GM18951 (cell line): ENCODE data around the gene MLX.
"Not testable (repeated sequence)": the region's sequence is repeated elsewhere in the genome, so short reads cannot be mapped to it uniquely, and the experiment has no call there.

ENCODE experiments used
- POLR2A ChIP-seq: IDR thresholded peaks from 4 replicates; pipeline ENCODE4 v1.6.1; 2011; ENCODE audit warnings: mild to moderate bottlenecking; ENCODE audit not compliant: insufficient read length, insufficient read depth; ENCODE audit errors: extremely low read depth
- in situ Hi-C: fragments of 300-500 bp; cut with MboI; formaldehyde crosslinking; loops from one replicate; pipeline ENCODE4 v1.12.0; 2022; ENCODE audit warnings: low sequenced_read_pairs, mixed read lengths, inconsistent platforms; ENCODE audit not compliant: unreplicated experiment

MLX gene

DNA sequence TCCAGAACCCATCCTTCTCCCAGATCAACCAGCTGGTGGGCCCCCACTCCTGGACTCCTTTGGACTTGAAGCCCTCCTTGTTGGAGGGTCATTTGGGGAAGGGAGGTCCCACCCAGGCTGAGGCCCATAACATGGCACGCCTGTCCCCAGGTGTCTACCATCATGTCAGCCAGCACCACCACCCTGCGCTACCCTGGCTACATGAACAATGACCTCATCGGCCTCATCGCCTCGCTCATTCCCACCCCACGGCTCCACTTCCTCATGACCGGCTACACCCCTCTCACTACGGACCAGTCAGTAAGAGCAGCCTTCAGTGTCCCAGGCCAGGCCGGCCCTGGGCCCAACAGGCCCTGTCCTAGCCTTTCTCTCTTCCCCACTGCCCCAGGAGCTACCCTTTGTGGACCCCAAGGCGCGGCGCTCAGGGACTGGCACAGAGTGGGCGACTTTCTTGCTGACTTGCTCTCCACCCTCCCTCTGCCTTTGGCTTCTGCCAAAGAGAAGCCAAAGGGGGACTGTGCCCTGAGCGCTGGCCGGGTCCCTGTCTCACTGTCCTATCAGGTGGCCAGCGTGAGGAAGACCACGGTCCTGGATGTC, 46.9 kb downstream of the MLX start:
- in situ Hi-C loops, result no loop called here

GRCh38 chr17:42617956-42618431, 51.1 kb downstream of the MLX start:
- TF ChIP-seq POLR2A, result peak; percentile 52
- in situ Hi-C loops, result no loop called here

More for the DNA sequence above, 46.9 kb downstream of the MLX start:
- TF ChIP-seq POLR2A, result no peak

DNA sequence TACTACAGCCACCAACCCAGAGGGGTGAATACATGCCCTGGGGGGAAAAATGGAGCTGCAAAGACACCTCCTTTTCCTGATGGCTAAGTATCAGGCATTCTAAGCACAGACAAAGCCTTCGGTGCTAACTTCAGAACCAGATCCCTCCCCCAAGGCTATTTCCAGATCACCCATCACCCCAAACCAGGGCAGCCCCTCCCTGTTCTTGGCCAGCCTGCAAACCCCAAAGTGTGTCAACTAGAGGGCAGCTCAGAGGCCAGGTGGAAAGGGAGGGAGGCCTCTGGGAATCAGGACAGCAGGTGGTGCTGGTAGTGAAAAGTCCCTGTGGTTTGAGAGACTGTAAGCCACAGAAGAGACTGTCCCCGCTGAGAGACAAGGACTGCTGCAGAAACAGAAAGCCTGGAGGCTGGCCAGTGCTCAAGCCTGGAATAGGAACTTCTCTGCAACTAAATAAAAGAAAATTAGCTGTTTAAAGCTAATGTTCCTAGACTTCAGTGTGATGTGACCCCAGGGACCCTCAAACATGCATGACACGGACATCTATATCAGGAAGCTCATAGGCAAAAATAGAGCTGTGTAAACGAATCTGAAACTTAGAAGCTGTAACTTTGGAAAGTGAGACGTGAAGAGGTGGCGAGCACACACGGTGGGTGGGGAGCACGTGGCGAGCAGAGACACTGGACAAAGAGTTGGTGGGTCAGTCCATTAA, 51.7 kb downstream of the MLX start:
- TF ChIP-seq POLR2A, result peak; percentile 35
- in situ Hi-C loops, result no loop called here

GRCh38 chr17:42621987-42622386, 55.1 kb downstream of the MLX start:
- in situ Hi-C loops, result not testable (repeated sequence)
